Measurements from ENCODE around the gene C19orf67.

Gene C19orf67

DNA sequence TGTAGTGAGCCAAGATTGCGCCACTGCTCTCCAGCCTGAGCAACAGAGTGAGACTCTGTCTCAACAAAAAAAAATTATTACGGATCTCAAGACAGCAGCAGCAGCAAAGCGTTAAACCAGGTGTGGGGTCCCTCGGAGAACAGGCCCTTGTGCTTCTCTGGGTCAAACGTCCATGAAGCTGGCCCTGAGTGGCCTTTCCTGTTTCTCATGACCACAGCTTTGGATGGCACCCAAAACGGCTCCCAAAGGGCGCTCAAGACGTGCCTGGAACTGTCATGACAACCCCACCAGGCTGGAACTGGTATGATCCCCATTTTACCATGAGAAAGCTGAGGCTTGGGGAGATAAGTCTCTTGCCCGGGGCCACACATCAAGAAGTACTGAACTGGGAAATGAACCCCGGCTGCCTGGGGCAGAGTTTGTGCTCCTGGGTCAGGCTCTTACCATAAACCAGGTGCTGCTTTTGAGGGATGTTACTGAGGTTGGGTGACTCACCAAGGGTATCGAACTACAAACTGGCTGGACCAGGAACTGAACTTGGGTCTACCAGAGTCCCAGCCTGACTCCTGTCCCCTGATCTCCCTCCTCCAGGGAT is 16.6 kb upstream of the C19orf67 start:
- Mint-ChIP-seq H3K4me1 (ENCODE audit: low read depth) (no peaks in the 10 kb centered on the region), H3K27me3 (no peaks in the 10 kb centered on the region), H3K36me3 (ENCODE audit: low read depth) (peaks cover 95% of the 10 kb centered on the region), H3K9me3 (no peaks in the 10 kb centered on the region), H3K4me3 (no peak overlapping the region), H3K27ac (no peak overlapping the region)
- intact Hi-C loops (cut with micrococcal nuclease), result no loop called here

DNA sequence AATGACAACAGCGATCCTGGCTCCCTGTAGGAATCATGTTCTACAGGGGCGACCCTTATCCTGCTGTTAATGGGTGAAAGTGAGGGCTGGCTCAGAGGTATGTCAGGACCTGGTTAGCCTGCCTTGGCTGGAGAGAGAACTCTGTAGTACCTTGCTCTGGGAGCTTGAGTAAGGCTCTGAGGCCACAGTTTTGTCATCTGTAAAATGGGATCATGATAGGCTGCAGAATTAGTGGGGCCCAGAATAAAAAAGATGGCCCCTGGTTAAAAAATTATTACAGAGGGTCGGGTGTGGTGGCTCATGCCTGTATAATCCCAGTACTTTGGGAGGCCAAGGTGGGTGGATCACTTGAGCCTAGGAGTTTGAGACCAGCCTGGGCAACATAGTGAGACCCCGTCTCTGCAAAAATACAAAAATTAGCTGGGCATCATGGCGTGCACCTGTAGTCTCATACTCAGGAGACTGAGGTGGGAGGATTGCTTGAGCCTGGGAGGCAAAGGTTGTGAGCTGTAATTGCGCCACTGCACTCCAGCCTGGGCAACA is 15.5 kb upstream of the C19orf67 start:
- H3K27me3 Mint-ChIP-seq, result no peaks in the 10 kb centered on the region
- no peaks in the 10 kb centered on the region for H3K4me1 Mint-ChIP-seq (ENCODE audit: low read depth)
- H3K36me3 Mint-ChIP-seq (ENCODE audit: low read depth), result peaks cover 95% of the 10 kb centered on the region
- no peak overlapping the region for H3K4me3 Mint-ChIP-seq
- intact Hi-C loops (cut with micrococcal nuclease), result no loop called here
- H3K27ac Mint-ChIP-seq, result no peak overlapping the region
- H3K9me3 Mint-ChIP-seq, result no peaks in the 10 kb centered on the region

DNA sequence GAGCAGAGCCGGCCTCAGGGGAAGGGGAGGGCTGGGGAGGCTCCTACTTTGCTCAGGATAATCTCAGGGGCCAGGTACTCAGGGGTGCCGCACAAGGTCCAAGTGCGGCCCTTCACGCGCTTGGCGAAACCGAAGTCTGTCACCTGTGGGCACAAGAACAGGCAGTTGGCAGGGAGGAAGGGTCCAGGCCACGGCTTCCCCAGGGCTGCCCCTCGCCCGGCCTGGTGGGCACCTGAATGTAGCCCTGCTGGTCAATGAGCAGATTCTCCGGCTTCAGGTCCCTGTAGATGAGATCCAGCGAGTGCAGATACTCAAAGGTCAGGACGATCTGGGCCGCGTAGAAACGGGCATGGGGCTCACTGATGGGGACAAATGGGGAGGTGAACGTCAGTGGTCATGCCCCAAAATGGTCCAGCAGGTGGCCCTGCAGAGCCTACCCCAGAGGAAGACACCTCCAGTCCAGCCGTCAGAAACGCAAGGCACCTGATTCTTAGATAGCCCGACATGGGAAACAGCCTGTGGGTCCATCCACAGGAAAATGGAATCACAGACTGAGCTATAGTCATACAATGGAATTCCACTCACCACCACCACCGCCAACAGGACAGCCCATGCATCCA is 12.1 kb upstream of the C19orf67 start:
- H3K4me1 Mint-ChIP-seq (ENCODE audit: low read depth), result no peaks in the 10 kb centered on the region
- intact Hi-C loops (cut with micrococcal nuclease), result no loop called here
- peak overlapping the region; percentile 8 for H3K27ac Mint-ChIP-seq
- H3K36me3 Mint-ChIP-seq (ENCODE audit: low read depth), result peaks cover 86% of the 10 kb centered on the region
- no peak overlapping the region for H3K4me3 Mint-ChIP-seq
- no peaks in the 10 kb centered on the region for H3K27me3 Mint-ChIP-seq
- H3K9me3 Mint-ChIP-seq, result peaks cover 9% of the 10 kb centered on the region

DNA sequence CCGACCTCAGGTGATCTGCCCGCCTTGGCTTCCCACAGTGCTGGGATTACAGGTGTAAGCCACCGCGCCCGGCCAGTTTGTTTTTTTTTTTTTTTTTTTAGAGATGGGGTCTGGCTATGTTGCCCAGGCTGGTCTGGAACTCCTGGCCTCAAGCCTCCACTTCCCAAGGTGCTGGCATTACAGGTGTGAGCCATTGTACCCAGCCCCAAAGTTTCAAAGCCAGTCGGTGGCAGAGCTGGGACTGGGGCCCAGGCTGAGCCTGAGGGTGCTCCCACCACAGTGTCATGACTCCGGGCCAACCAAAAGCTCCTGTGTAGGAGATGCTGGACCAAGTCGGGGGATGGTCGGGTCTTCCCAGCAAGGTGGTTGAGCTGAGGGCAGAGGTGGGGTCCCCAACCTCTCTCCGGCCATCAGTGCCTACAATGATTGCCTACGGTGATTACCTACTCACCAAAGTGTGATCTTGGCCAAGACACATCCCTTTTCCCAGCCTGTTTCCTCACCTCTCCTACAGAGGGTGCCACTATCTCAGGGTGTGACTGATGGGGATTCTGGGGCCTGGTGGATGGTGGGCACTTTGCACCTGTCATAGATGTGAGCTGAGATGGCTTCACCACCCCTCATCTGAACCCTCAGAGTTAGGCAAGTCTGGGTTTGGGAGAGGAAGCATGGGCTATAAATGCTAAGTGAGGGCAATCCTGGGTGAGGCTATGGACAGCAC is 10.8 kb upstream of the C19orf67 start:
- intact Hi-C loops (cut with micrococcal nuclease), result no loop called here
- Mint-ChIP-seq H3K27ac (no peak overlapping the region), H3K9me3 (peaks cover 9% of the 10 kb centered on the region), H3K27me3 (no peaks in the 10 kb centered on the region), H3K4me3 (no peak overlapping the region), H3K36me3 (ENCODE audit: low read depth) (peaks cover 78% of the 10 kb centered on the region), H3K4me1 (ENCODE audit: low read depth) (peaks cover 9% of the 10 kb centered on the region)

DNA sequence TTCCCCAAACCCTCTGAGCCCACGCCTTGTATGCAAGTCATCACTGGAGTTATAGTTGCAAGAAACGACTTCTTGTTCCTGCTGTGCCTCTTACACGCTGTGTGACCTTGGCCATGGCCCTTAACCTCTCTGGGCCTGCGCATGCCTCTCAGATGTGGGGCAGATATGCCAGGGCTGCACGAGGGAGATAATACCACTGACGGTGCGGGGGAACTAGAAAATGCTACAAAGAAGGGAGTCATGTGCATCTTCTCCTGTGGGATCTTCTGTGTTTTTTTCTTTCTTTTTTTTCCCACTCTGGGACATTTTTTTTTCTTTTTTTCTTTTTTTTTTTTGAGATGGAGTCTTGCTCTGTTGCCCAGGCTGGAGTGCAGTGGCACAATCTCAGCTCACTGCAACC is 9.3 kb upstream of the C19orf67 start:
- Mint-ChIP-seq H3K36me3 (ENCODE audit: low read depth) (peaks cover 64% of the 10 kb centered on the region), H3K4me1 (ENCODE audit: low read depth) (peaks cover 11% of the 10 kb centered on the region), H3K27ac (peak overlapping the region; percentile 3), H3K27me3 (no peaks in the 10 kb centered on the region), H3K4me3 (no peak overlapping the region), H3K9me3 (peaks cover 9% of the 10 kb centered on the region)
- intact Hi-C loops (cut with micrococcal nuclease), result no loop called here

GRCh38 chr19:14093117-14093823 is 7.7 kb upstream of the C19orf67 start:
- peaks cover 9% of the 10 kb centered on the region for H3K9me3 Mint-ChIP-seq
- no peak overlapping the region for H3K4me3 Mint-ChIP-seq
- H3K36me3 Mint-ChIP-seq (ENCODE audit: low read depth), result peaks cover 66% of the 10 kb centered on the region
- intact Hi-C loops (cut with micrococcal nuclease), result no loop called here
- no peaks in the 10 kb centered on the region for H3K27me3 Mint-ChIP-seq
- H3K27ac Mint-ChIP-seq, result no peak overlapping the region
- H3K4me1 Mint-ChIP-seq (ENCODE audit: low read depth), result peaks cover 21% of the 10 kb centered on the region

DNA sequence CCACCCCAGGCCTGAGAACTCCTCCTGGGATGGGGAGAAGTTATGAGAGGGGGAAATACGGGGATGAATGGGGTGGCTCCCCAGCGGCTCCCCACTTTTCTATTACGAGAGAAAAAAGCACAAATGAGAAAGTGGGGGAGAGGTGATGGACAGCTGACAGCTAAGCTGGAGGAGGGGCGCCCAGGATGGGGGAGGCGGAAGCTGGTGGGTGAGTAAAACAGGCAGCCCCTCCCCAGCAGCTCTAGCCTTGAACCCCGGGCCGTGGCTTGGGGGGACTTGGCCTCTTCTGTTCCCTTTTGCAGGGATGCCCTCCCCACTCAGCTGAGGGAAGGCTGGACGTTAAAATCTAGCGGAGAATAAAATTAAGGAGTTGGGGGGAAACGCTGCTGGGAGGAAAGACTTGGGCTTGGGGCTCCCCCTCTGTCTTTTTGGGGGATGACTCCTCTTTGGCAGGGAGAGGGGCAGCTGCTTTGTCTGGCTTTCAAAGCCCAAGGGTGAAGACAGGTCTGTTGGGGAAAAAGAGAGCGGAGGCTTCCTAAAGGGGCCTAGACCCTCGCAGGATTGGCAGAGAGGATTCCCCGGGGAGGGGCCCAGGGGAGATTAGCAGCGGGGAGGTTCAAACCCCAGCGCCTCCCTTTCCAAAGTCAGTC is 6.4 kb upstream of the C19orf67 start:
- intact Hi-C loops (cut with micrococcal nuclease), result loop anchor here (2.0 kb wide), 1 partner anchor 25 kb away; the partner anchor contains the start of gene PRKACA
- Mint-ChIP-seq H3K9me3 (peaks cover 9% of the 10 kb centered on the region), H3K4me1 (ENCODE audit: low read depth) (peaks cover 27% of the 10 kb centered on the region), H3K4me3 (peak overlapping the region; percentile 94), H3K36me3 (ENCODE audit: low read depth) (peaks cover 66% of the 10 kb centered on the region), H3K27ac (peak overlapping the region; percentile 96), H3K27me3 (no peaks in the 10 kb centered on the region)

- peak overlapping the region; percentile 96 for H3K27ac Mint-ChIP-seq
Measured at GRCh38 chr19:14091081-14091812, 5.7 kb upstream of the C19orf67 start.

DNA sequence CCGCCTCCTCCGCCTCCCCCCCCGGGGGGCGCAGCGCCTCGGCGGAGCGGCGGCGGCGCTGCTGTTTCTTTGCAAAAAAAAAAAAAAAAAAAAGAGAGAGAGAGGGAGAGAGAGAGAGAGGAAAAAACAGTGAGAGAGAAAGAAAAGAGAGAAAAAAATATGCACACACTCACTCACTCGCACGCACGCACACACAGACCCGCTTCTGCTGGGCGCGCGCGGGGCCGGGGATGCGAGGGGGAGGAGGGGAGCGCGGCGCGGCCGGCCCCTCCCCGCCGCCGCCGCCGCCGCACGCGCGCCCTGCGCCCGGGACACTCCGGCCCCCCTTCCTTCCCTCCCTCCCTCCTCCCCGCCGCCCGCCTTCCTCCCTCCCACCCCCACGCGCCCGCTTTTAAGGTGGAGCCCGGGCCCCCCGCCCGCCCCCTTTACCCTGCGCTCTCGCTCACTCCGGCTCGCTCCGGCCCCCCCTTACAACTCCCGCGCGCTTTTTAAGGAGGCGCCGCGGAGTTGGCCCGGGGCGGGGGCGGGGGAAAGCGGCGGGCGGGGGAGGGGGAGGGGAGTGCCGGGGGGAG is 5.0 kb upstream of the C19orf67 start, which contains the start of gene SAMD1:
Gene SAMD1 (minus strand): TSS at position 243 of the 572 bp plus-strand sequence.
- intact Hi-C loops (cut with micrococcal nuclease), result loop anchor here (2.0 kb wide), 1 partner anchor 26 kb away; the partner anchor contains the start of gene PRKACA
- Mint-ChIP-seq H3K36me3 (ENCODE audit: low read depth) (peaks cover 61% of the 10 kb centered on the region), H3K4me1 (ENCODE audit: low read depth) (peaks cover 27% of the 10 kb centered on the region), H3K27ac (peak within 1 kb of the TSS; percentile 96), H3K9me3 (peaks cover 9% of the 10 kb centered on the region), H3K27me3 (no peaks in the 10 kb centered on the region), H3K4me3 (peak within 1 kb of the TSS; percentile 94)

More at GRCh38 chr19:14091081-14091812, 5.7 kb upstream of the C19orf67 start:
- Mint-ChIP-seq H3K4me1 (ENCODE audit: low read depth) (peaks cover 27% of the 10 kb centered on the region), H3K4me3 (peak overlapping the region; percentile 94), H3K9me3 (peaks cover 9% of the 10 kb centered on the region), H3K36me3 (ENCODE audit: low read depth) (peaks cover 63% of the 10 kb centered on the region), H3K27me3 (no peaks in the 10 kb centered on the region)
- intact Hi-C loops (cut with micrococcal nuclease), result loop anchor here (2.0 kb wide), 1 partner anchor 26 kb away; the partner anchor contains the start of gene PRKACA

GRCh38 chr19:14089662-14090508 is 4.3 kb upstream of the C19orf67 start:
- H3K4me3 Mint-ChIP-seq, result peak overlapping the region; percentile 82
- H3K4me1 Mint-ChIP-seq (ENCODE audit: low read depth), result peaks cover 27% of the 10 kb centered on the region
- H3K27me3 Mint-ChIP-seq, result no peaks in the 10 kb centered on the region
- H3K9me3 Mint-ChIP-seq, result peaks cover 9% of the 10 kb centered on the region
- intact Hi-C loops (cut with micrococcal nuclease), result loop anchor here (1.0 to 2.0 kb wide), 2 partner anchors 9 to 27 kb away; partner anchors contain the start of gene PRKACA
- peaks cover 61% of the 10 kb centered on the region for H3K36me3 Mint-ChIP-seq (ENCODE audit: low read depth)
- H3K27ac Mint-ChIP-seq, result peak overlapping the region; percentile 96

- peaks cover 9% of the 10 kb centered on the region for H3K9me3 Mint-ChIP-seq
- H3K4me3 Mint-ChIP-seq, result peak overlapping the region; percentile 69
- peaks cover 27% of the 10 kb centered on the region for H3K4me1 Mint-ChIP-seq (ENCODE audit: low read depth)
- H3K27me3 Mint-ChIP-seq, result no peaks in the 10 kb centered on the region
- H3K36me3 Mint-ChIP-seq (ENCODE audit: low read depth), result peaks cover 56% of the 10 kb centered on the region
- H3K27ac Mint-ChIP-seq, result peak overlapping the region; percentile 5
- intact Hi-C loops (cut with micrococcal nuclease), result loop anchor here (1.0 kb wide), 1 partner anchor 8 kb away; no protein-coding TSS in a partner anchor
Measured at GRCh38 chr19:14089412-14089661, 3.8 kb upstream of the C19orf67 start.

Measured in dendritic cell treated with granulocyte-macrophage colony-stimulating factor and Interleukin-4, amounts not matched to agents 40 ng/mL and 50 ng/mL, for 4 days (primary cell).